ENCODE measurements around the gene NUP214.

NUP214 gene

GRCh38 chr9:131281119-131281965 lies 156.0 kb downstream of the NUP214 start:
- DNase-seq: no peak

- no peak for DNase-seq
Observed at GRCh38 chr9:131282175-131282574, 156.8 kb downstream of the NUP214 start.

GRCh38 chr9:131282688-131283422 lies 157.5 kb downstream of the NUP214 start:
- DNase-seq: no peak

Measured in NCI-H187 treated with DMSO at 0.1 percent for 48 hours (cell line).